Stimulated activated memory B cell treated with anti-CD40 and anti-IgM and Interleukin-4, amounts not matched to agents 10 μg/mL and 1 μg/mL and 100 μg/mL, for 72 hours (primary cell): Measurements from ENCODE around the gene RNF40.
A peak's percentile ranks its signal among the peaks of the same experiment; 100 is the strongest.
"Not testable (repeated sequence)": the region's sequence is repeated elsewhere in the genome, so short reads cannot be mapped to it uniquely, and the experiment has no call there.

Experiments used
- ATAC-seq: fragments of 150-1000 bp; cut with Tn5 transposase; 2 replicates; pipeline ENCODE4 v1.10.0; 2021
- H3K27ac Mint-ChIP-seq: one replicate; pipeline ENCODE4 v1.8.0; 2022; ENCODE audit warnings: mild to moderate bottlenecking, mixed read lengths
- H3K27me3 Mint-ChIP-seq: one replicate; pipeline ENCODE4 v1.8.0; 2022; ENCODE audit warnings: mixed read lengths
- H3K36me3 Mint-ChIP-seq: one replicate; pipeline ENCODE4 v1.8.0; 2022; ENCODE audit warnings: mixed read lengths
- H3K4me1 Mint-ChIP-seq: one replicate; pipeline ENCODE4 v1.8.0; 2022; ENCODE audit warnings: mixed read lengths
- H3K4me3 Mint-ChIP-seq: one replicate; pipeline ENCODE4 v1.8.0; 2022; ENCODE audit warnings: mild to moderate bottlenecking, moderate library complexity, mixed read lengths
- H3K9me3 Mint-ChIP-seq: one replicate; pipeline ENCODE4 v1.8.0; 2022; ENCODE audit warnings: mixed read lengths

RNF40 gene

GRCh38 chr16:30802936-30803335, 40.8 kb downstream of the RNF40 start:
- no peak for ATAC-seq
- Mint-ChIP-seq H3K36me3 (no peaks in the 10 kb centered on the region), H3K4me1 (peaks cover 25% of the 10 kb centered on the region), H3K27ac (no peak overlapping the region), H3K27me3 (peaks cover 9% of the 10 kb centered on the region), H3K4me3 (no peak overlapping the region), H3K9me3 (no peaks in the 10 kb centered on the region)

GRCh38 chr16:30805056-30805369, 42.9 kb downstream of the RNF40 start:
- ATAC-seq, result no peak
- no peaks in the 10 kb centered on the region for H3K9me3 Mint-ChIP-seq
- peak overlapping the region; percentile 77 for H3K27ac Mint-ChIP-seq
- peak overlapping the region; percentile 87 for H3K4me3 Mint-ChIP-seq
- H3K4me1 Mint-ChIP-seq, result peaks cover 25% of the 10 kb centered on the region
- peaks cover 9% of the 10 kb centered on the region for H3K27me3 Mint-ChIP-seq
- H3K36me3 Mint-ChIP-seq, result no peaks in the 10 kb centered on the region

GRCh38 chr16:30805370-30806169, 43.4 kb downstream of the RNF40 start:
- ATAC-seq, result peak; percentile 78
- peak overlapping the region; percentile 77 for H3K27ac Mint-ChIP-seq
- H3K36me3 Mint-ChIP-seq, result no peaks in the 10 kb centered on the region
- H3K4me1 Mint-ChIP-seq, result peaks cover 25% of the 10 kb centered on the region
- H3K27me3 Mint-ChIP-seq, result peaks cover 9% of the 10 kb centered on the region
- H3K9me3 Mint-ChIP-seq, result no peaks in the 10 kb centered on the region
- peak overlapping the region; percentile 87 for H3K4me3 Mint-ChIP-seq

GRCh38 chr16:30808146-30808545, 46.0 kb downstream of the RNF40 start:
- Mint-ChIP-seq H3K4me1 (peaks cover 20% of the 10 kb centered on the region), H3K36me3 (no peaks in the 10 kb centered on the region), H3K27ac (no peak overlapping the region), H3K27me3 (peaks cover 9% of the 10 kb centered on the region), H3K9me3 (no peaks in the 10 kb centered on the region), H3K4me3 (no peak overlapping the region)
- no peak for ATAC-seq

GRCh38 chr16:30808890-30809426, 46.8 kb downstream of the RNF40 start:
- H3K27ac Mint-ChIP-seq, ATAC-seq, H3K27me3 Mint-ChIP-seq, H3K4me3 Mint-ChIP-seq, H3K36me3 Mint-ChIP-seq, H3K9me3 Mint-ChIP-seq: not testable (repeated sequence)
- H3K4me1 Mint-ChIP-seq, result peaks cover 24% of the 10 kb centered on the region

GRCh38 chr16:30809675-30810074, 47.6 kb downstream of the RNF40 start:
- H3K36me3 Mint-ChIP-seq, H3K27ac Mint-ChIP-seq, ATAC-seq, H3K27me3 Mint-ChIP-seq, H3K9me3 Mint-ChIP-seq, H3K4me3 Mint-ChIP-seq: not testable (repeated sequence)
- H3K4me1 Mint-ChIP-seq, result peaks cover 28% of the 10 kb centered on the region

GRCh38 chr16:30813821-30814189, 51.7 kb downstream of the RNF40 start:
- no peaks in the 10 kb centered on the region for H3K27me3 Mint-ChIP-seq
- H3K27ac Mint-ChIP-seq, result peak overlapping the region; percentile 76
- no peaks in the 10 kb centered on the region for H3K36me3 Mint-ChIP-seq
- H3K4me1 Mint-ChIP-seq, result peaks cover 17% of the 10 kb centered on the region
- peak; percentile 1 for ATAC-seq
- peak overlapping the region; percentile 95 for H3K4me3 Mint-ChIP-seq
- H3K9me3 Mint-ChIP-seq, result no peaks in the 10 kb centered on the region

- Mint-ChIP-seq H3K36me3 (no peaks in the 10 kb centered on the region), H3K4me1 (peaks cover 17% of the 10 kb centered on the region), H3K27me3 (no peaks in the 10 kb centered on the region), H3K9me3 (no peaks in the 10 kb centered on the region), H3K27ac (no peak overlapping the region), H3K4me3 (no peak overlapping the region)
- ATAC-seq, result no peak
Observed at GRCh38 chr16:30816769-30817168, 54.6 kb downstream of the RNF40 start.

GRCh38 chr16:30820952-30821421, 58.9 kb downstream of the RNF40 start:
- H3K9me3 Mint-ChIP-seq, result no peaks in the 10 kb centered on the region
- no peak overlapping the region for H3K27ac Mint-ChIP-seq
- no peak overlapping the region for H3K4me3 Mint-ChIP-seq
- ATAC-seq, result peak; percentile 43
- no peaks in the 10 kb centered on the region for H3K36me3 Mint-ChIP-seq
- H3K4me1 Mint-ChIP-seq, result no peaks in the 10 kb centered on the region
- peaks cover 4% of the 10 kb centered on the region for H3K27me3 Mint-ChIP-seq

- not testable (repeated sequence) for H3K27ac Mint-ChIP-seq, H3K36me3 Mint-ChIP-seq, H3K27me3 Mint-ChIP-seq, ATAC-seq, H3K4me1 Mint-ChIP-seq, H3K9me3 Mint-ChIP-seq, H3K4me3 Mint-ChIP-seq
Observed at GRCh38 chr16:30821441-30821840, 59.3 kb downstream of the RNF40 start.

GRCh38 chr16:30821891-30822290, 59.8 kb downstream of the RNF40 start:
- Mint-ChIP-seq H3K27me3 (peaks cover 13% of the 10 kb centered on the region), H3K36me3 (no peaks in the 10 kb centered on the region), H3K4me1 (no peaks in the 10 kb centered on the region), H3K27ac (no peak overlapping the region), H3K9me3 (no peaks in the 10 kb centered on the region), H3K4me3 (no peak overlapping the region)
- no peak for ATAC-seq
